ENCODE measurements around the gene MIOS. TPM values are rescaled to one million over a fixed set of nuclear protein-coding genes. Genes with fewer than 3 reads are reported as not detected.

MIOS gene
- total RNA-seq, 1 experiment from 2014 or later: 18.6 TPM

- Histone ChIP-seq H3F3A (ENCODE audit: low read length, unreplicated experiment) (no peaks in the 10 kb centered on the region), H3K4me1 (ENCODE audit: insufficient read depth, low read length) (peaks cover 6% of the 10 kb centered on the region; the same call in 1 of the 2 replicates), H3K9ac (ENCODE audit: low read length) (no peak within 1 kb of the TSS), H3K36me3 (ENCODE audit: low read depth, low read length) (no peaks in the 10 kb centered on the region), H3K4me3 (ENCODE audit: low read length) (no peak within 1 kb of the TSS), H3K9me3 (ENCODE audit: low read length) (no peaks in the 10 kb centered on the region), H2AFZ (ENCODE audit: low read length) (no peak within 1 kb of the TSS), H3K9me2 (replicated peaks; ENCODE audit: low read length) (no peaks in the 10 kb centered on the region), H4K20me1 (ENCODE audit: low read length) (no peaks in the 10 kb centered on the region), H3K79me2 (ENCODE audit: low read length) (no peaks in the 10 kb centered on the region), H3K27ac (ENCODE audit: low read length) (no peak within 1 kb of the TSS), H3K27me3 (ENCODE audit: low read length) (no peaks in the 10 kb centered on the region), H3K4me2 (ENCODE audit: low read length) (no peak within 1 kb of the TSS; the same call in 1 of the 2 replicates)
- POLR2A ChIA-PET (ENCODE audit: unreplicated experiment): no interaction called here
- no peak for TF ChIP-seq EZH2phosphoT487 (IDR thresholded peaks at IDR 0.05; ENCODE audit: borderline replicate concordance, low read length)
- no peak for TF ChIP-seq EZH2 (IDR thresholded peaks at IDR 0.05; ENCODE audit: low read length, unreplicated experiment)
- no peak for TF ChIP-seq CTCF (conservative IDR thresholded peaks at IDR 0.05; ENCODE audit: low read depth, low read length)
- DNase-seq (no peak), ATAC-seq (no peak)
- intact Hi-C loops (cut with micrococcal nuclease): no loop called here
- CTCF ChIA-PET: no interaction called here
- no TSS peak for BruUV-seq (replicated peaks)
Observed at GRCh38 chr7:7535691-7536090, 31.0 kb upstream of the MIOS start, which contains the start of gene COL28A1. Gene COL28A1, minus strand, starts transcription at chr7:7535873. Its CDS starts 2,998 bp downstream, at chr7:7532875.

GRCh38 chr7:7536396-7537019 is 30.2 kb upstream of the MIOS start:
- TF ChIP-seq EZH2 (IDR thresholded peaks at IDR 0.05; ENCODE audit: low read length, unreplicated experiment) (no peak), CTCF (conservative IDR thresholded peaks at IDR 0.05; ENCODE audit: low read depth, low read length) (no peak), EZH2phosphoT487 (IDR thresholded peaks at IDR 0.05; ENCODE audit: borderline replicate concordance, low read length) (no peak)
- POLR2A ChIA-PET (ENCODE audit: unreplicated experiment): no interaction called here
- no TSS peak for BruUV-seq (replicated peaks)
- no peak overlapping the region for H3K4me2 ChIP-seq (ENCODE audit: low read length)
- H3K9ac ChIP-seq (ENCODE audit: low read length): no peak overlapping the region
- intact Hi-C loops (cut with micrococcal nuclease): no loop called here
- no peaks in the 10 kb centered on the region for H3K79me2 ChIP-seq (ENCODE audit: low read length)
- H3K4me1 ChIP-seq (ENCODE audit: insufficient read depth, low read length): peaks cover 6% of the 10 kb centered on the region; the same call in 1 of the 2 replicates
- H3K4me3 ChIP-seq (ENCODE audit: low read length): no peak overlapping the region
- no peaks in the 10 kb centered on the region for H3K9me3 ChIP-seq (ENCODE audit: low read length)
- CTCF ChIA-PET: no interaction called here
- DNase-seq (peak; percentile 22), ATAC-seq (peak; percentile 24; the same call in 1 of the 2 replicates)
- H2AFZ ChIP-seq (ENCODE audit: low read length): no peak overlapping the region
- H3K36me3 ChIP-seq (ENCODE audit: low read depth, low read length): no peaks in the 10 kb centered on the region
- H3K27me3 ChIP-seq (ENCODE audit: low read length): no peaks in the 10 kb centered on the region
- no peaks in the 10 kb centered on the region for H3F3A ChIP-seq (ENCODE audit: low read length, unreplicated experiment)
- H3K9me2 ChIP-seq (replicated peaks; ENCODE audit: low read length): no peaks in the 10 kb centered on the region
- H4K20me1 ChIP-seq (ENCODE audit: low read length): no peaks in the 10 kb centered on the region
- no peak overlapping the region for H3K27ac ChIP-seq (ENCODE audit: low read length)

- no peak overlapping the region for H3K9ac ChIP-seq (ENCODE audit: low read length)
- H3K4me3 ChIP-seq (ENCODE audit: low read length): no peak overlapping the region
- no peaks in the 10 kb centered on the region for H3F3A ChIP-seq (ENCODE audit: low read length, unreplicated experiment)
- H4K20me1 ChIP-seq (ENCODE audit: low read length): no peaks in the 10 kb centered on the region
- CTCF ChIA-PET: no interaction called here
- no peaks in the 10 kb centered on the region for H3K36me3 ChIP-seq (ENCODE audit: low read depth, low read length)
- H3K27me3 ChIP-seq (ENCODE audit: low read length): no peaks in the 10 kb centered on the region
- no peak overlapping the region for H3K4me2 ChIP-seq (ENCODE audit: low read length)
- no peak overlapping the region for H2AFZ ChIP-seq (ENCODE audit: low read length)
- DNase-seq: no peak
- no peak for ATAC-seq
- H3K79me2 ChIP-seq (ENCODE audit: low read length): no peaks in the 10 kb centered on the region
- no TSS peak for BruUV-seq (replicated peaks)
- intact Hi-C loops (cut with micrococcal nuclease): no loop called here
- no peaks in the 10 kb centered on the region for H3K9me2 ChIP-seq (replicated peaks; ENCODE audit: low read length)
- POLR2A ChIA-PET (ENCODE audit: unreplicated experiment): no interaction called here
- no peaks in the 10 kb centered on the region for H3K9me3 ChIP-seq (ENCODE audit: low read length)
- no peak overlapping the region for H3K27ac ChIP-seq (ENCODE audit: low read length)
- TF ChIP-seq CTCF (conservative IDR thresholded peaks at IDR 0.05; ENCODE audit: low read depth, low read length): no peak
- H3K4me1 ChIP-seq (ENCODE audit: insufficient read depth, low read length): peaks cover 6% of the 10 kb centered on the region; the same call in 1 of the 2 replicates
Observed at GRCh38 chr7:7537711-7538110, 29.0 kb upstream of the MIOS start.
